Mesenchymal stem cell (in vitro differentiated cells and primary cell): ENCODE results near the gene NCOR2.

Experiments
- DNase-seq: peaks from one replicate; pipeline ENCODE4 v3.0.0-alpha.2; 2013
- H2AFZ ChIP-seq: one replicate; pipeline ENCODE4 v1.6.1; 2013; ENCODE audit warnings: low read depth, mild to moderate bottlenecking, control low read depth, inconsistent platforms, low read length, moderate library complexity
- H2AK5ac ChIP-seq: 2 replicates; pipeline ENCODE4 v1.6.1; 2013; ENCODE audit warnings: low read length, moderate library complexity, mild to moderate bottlenecking, inconsistent platforms; ENCODE audit not compliant: severe bottlenecking
- H2BK120ac ChIP-seq: one replicate; pipeline ENCODE4 v1.6.1; 2013; ENCODE audit warnings: low read depth, mild to moderate bottlenecking, inconsistent platforms, low read length, moderate library complexity
- H2BK12ac ChIP-seq, 2 experiments: one replicate each; pipeline ENCODE4 v1.6.1; 2013; ENCODE audit warnings: inconsistent platforms in 2 of 2, low read length in 2 of 2, mild to moderate bottlenecking in 2 of 2, moderate library complexity in 2 of 2, control low read depth in 1 of 2
- H2BK15ac ChIP-seq: one replicate; pipeline ENCODE4 v1.6.1; 2013; ENCODE audit warnings: mild to moderate bottlenecking, low read depth, inconsistent platforms; ENCODE audit not compliant: poor library complexity, severe bottlenecking
- H2BK5ac ChIP-seq: 2 replicates; pipeline ENCODE4 v1.6.1; 2013; ENCODE audit warnings: low read depth, mild to moderate bottlenecking, low read length, control low read depth, inconsistent platforms; ENCODE audit not compliant: poor library complexity, severe bottlenecking
- H3K14ac ChIP-seq, 2 experiments: one replicate each; pipeline ENCODE4 v1.6.1; 2013; ENCODE audit warnings: inconsistent platforms in 2 of 2, low read length in 2 of 2, control low read depth in 1 of 2, mild to moderate bottlenecking in 1 of 2, moderate library complexity in 1 of 2
- H3K18ac ChIP-seq, 2 experiments: one replicate each; pipeline ENCODE4 v1.6.1; 2013; ENCODE audit warnings: inconsistent platforms in 2 of 2, low read length in 2 of 2, control low read depth in 1 of 2, low read depth in 1 of 2, mild to moderate bottlenecking in 1 of 2
- H3K23ac ChIP-seq, 2 experiments: one replicate each; pipeline ENCODE4 v1.6.1; 2013; ENCODE audit warnings: inconsistent platforms in 2 of 2, low read length in 2 of 2, mild to moderate bottlenecking in 2 of 2, moderate library complexity in 2 of 2, control low read depth in 1 of 2
- H3K27ac ChIP-seq: 2 replicates; pipeline ENCODE4 v1.5.1; 2013; ENCODE audit warnings: mild to moderate bottlenecking, moderate library complexity, low read length, control low read depth, inconsistent platforms; ENCODE audit not compliant: poor library complexity, severe bottlenecking
- H3K27me3 ChIP-seq, 2 experiments: 2 replicates each; pipeline versions ENCODE4 v1.6.1 to v1.7.0; 2013; ENCODE audit warnings: low read length in 2 of 2, mild to moderate bottlenecking in 2 of 2, moderate library complexity in 2 of 2, control low read depth in 1 of 2, inconsistent platforms in 1 of 2; ENCODE audit not compliant: control insufficient read depth in 1 of 2, insufficient read depth in 1 of 2
- H3K36me3 ChIP-seq, 2 experiments: 2 replicates each; pipeline versions ENCODE4 v1.6.1 to v1.7.0; 2013; ENCODE audit warnings: low read length in 2 of 2, control low read depth in 1 of 2, inconsistent platforms in 1 of 2, low read depth in 1 of 2, mild to moderate bottlenecking in 1 of 2; ENCODE audit not compliant: insufficient read depth in 2 of 2, control insufficient read depth in 1 of 2
- H3K4ac ChIP-seq, 2 experiments: one replicate each; pipeline ENCODE4 v1.6.1; 2013; ENCODE audit warnings: inconsistent platforms in 2 of 2, low read length in 2 of 2, mild to moderate bottlenecking in 2 of 2, moderate library complexity in 2 of 2, control low read depth in 1 of 2, low read depth in 1 of 2
- H3K4me1 ChIP-seq: 2 replicates; pipeline ENCODE4 v1.6.1; 2013; ENCODE audit warnings: low read depth, low read length, control low read depth; ENCODE audit not compliant: control insufficient read depth, insufficient read depth
- H3K4me2 ChIP-seq: 2 replicates; pipeline ENCODE4 v1.6.1; 2013; ENCODE audit warnings: low read length, mild to moderate bottlenecking, inconsistent platforms; ENCODE audit not compliant: poor library complexity, severe bottlenecking
- H3K4me3 ChIP-seq, 2 experiments: 2 replicates each; pipeline versions ENCODE4 v1.5.1 to v1.7.0; 2013; ENCODE audit warnings: low read length in 2 of 2, mild to moderate bottlenecking in 2 of 2, control low read depth in 1 of 2, low read depth in 1 of 2; ENCODE audit not compliant: insufficient read depth in 1 of 2
- H3K79me1 ChIP-seq: replicated peaks from 2 replicates; pipeline ENCODE4 v1.6.1; 2013; ENCODE audit warnings: mild to moderate bottlenecking, control low read depth, low read length, inconsistent platforms; ENCODE audit not compliant: poor library complexity, severe bottlenecking
- H3K9ac ChIP-seq: 2 replicates; pipeline ENCODE4 v1.7.0; 2013; ENCODE audit warnings: mild to moderate bottlenecking, low read length, moderate library complexity
- H3K9me3 ChIP-seq: 2 replicates; pipeline ENCODE4 v1.7.0; 2013; ENCODE audit warnings: mild to moderate bottlenecking, low read length; ENCODE audit not compliant: control insufficient read depth
- H4K8ac ChIP-seq: one replicate; pipeline ENCODE4 v1.6.1; 2013; ENCODE audit warnings: inconsistent platforms, mild to moderate bottlenecking, low read length, moderate library complexity
- H4K91ac ChIP-seq: one replicate; pipeline ENCODE4 v1.6.1; 2013; ENCODE audit warnings: mild to moderate bottlenecking, low read length, inconsistent platforms
- WGBS: methylation state at CpG from one replicate; pipeline ENCODE4 v1.1.7; 2013; ENCODE audit warnings: mixed read lengths; 5-methylcytosine and 5-hydroxymethylcytosine counted together

Gene NCOR2

GRCh38 chr12:124542021-124542949, 25.1 kb downstream of the NCOR2 start:
- Histone ChIP-seq H3K9ac (peak overlapping the region; percentile 43), H2BK120ac (no peak overlapping the region), H3K4me1 (peaks cover 82% of the 10 kb centered on the region), H3K36me3 (peaks cover 1 to 27% of the 10 kb centered on the region in 2 experiments), H3K18ac (peak overlapping the region; percentile 68 to 75), H4K8ac (peak overlapping the region; percentile 39), H3K4me3 (no peak overlapping the region), H3K9me3 (no peaks in the 10 kb centered on the region), H2BK12ac (peak overlapping the region in 1 of 2 experiments; percentile 66), H2AK5ac (peak overlapping the region; percentile 76), H2BK5ac (peak overlapping the region; percentile 48), H3K23ac (no peak overlapping the region), H4K91ac (peak overlapping the region; percentile 60), H3K79me1 (no peaks in the 10 kb centered on the region), H3K14ac (peak overlapping the region in 1 of 2 experiments; percentile 49), H3K27ac (peak overlapping the region; percentile 93), H3K4ac (peak overlapping the region; percentile 21 to 74), H2BK15ac (peak overlapping the region; percentile 17), H2AFZ (no peak overlapping the region), H3K4me2 (no peak overlapping the region), H3K27me3 (no peaks in the 10 kb centered on the region)
- no peak for DNase-seq
- WGBS, result 91% methylated on average over 28 of the region's 28 CpGs

- Histone ChIP-seq H3K4me1 (peaks cover 84% of the 10 kb centered on the region), H2BK5ac (no peak overlapping the region), H3K27me3 (no peaks in the 10 kb centered on the region), H3K9me3 (no peaks in the 10 kb centered on the region), H3K14ac (no peak overlapping the region), H2BK12ac (no peak overlapping the region), H2BK120ac (no peak overlapping the region), H3K36me3 (peaks cover 0 to 29% of the 10 kb centered on the region in 2 experiments), H2AFZ (no peak overlapping the region), H3K18ac (no peak overlapping the region), H3K79me1 (no peaks in the 10 kb centered on the region), H3K4me2 (no peak overlapping the region), H4K8ac (no peak overlapping the region), H4K91ac (no peak overlapping the region), H3K27ac (no peak overlapping the region), H3K23ac (no peak overlapping the region), H3K9ac (no peak overlapping the region), H3K4ac (no peak overlapping the region), H3K4me3 (no peak overlapping the region), H2BK15ac (no peak overlapping the region), H2AK5ac (no peak overlapping the region)
- 86% methylated on average over 1 of the region's 1 CpG for WGBS
- no peak for DNase-seq
Observed at GRCh38 chr12:124541322-124541721, 26.1 kb downstream of the NCOR2 start.

- H3K36me3 ChIP-seq, result peaks cover 2 to 42% of the 10 kb centered on the region in 2 experiments
- peaks cover 1% of the 10 kb centered on the region for H3K79me1 ChIP-seq
- H2AK5ac ChIP-seq, result peak overlapping the region; percentile 59
- WGBS, result 87% methylated on average over 37 of the region's 37 CpGs
- peak overlapping the region; percentile 47 to 49 for H2BK12ac ChIP-seq
- no peaks in the 10 kb centered on the region for H3K9me3 ChIP-seq
- H3K27me3 ChIP-seq, result no peaks in the 10 kb centered on the region
- H3K4me2 ChIP-seq, result no peak overlapping the region
- no peak overlapping the region for H3K4me3 ChIP-seq
- peak overlapping the region; percentile 90 for H2BK15ac ChIP-seq
- no peak overlapping the region for H2AFZ ChIP-seq
- H3K27ac ChIP-seq, result no peak overlapping the region
- H2BK5ac ChIP-seq, result no peak overlapping the region
- H4K91ac ChIP-seq, result peak overlapping the region; percentile 95
- peak overlapping the region; percentile 69 to 78 for H3K18ac ChIP-seq
- DNase-seq, result no peak
- peak overlapping the region in 1 of 2 experiments; percentile 93 for H3K14ac ChIP-seq
- H2BK120ac ChIP-seq, result peak overlapping the region; percentile 62
- H3K9ac ChIP-seq, result no peak overlapping the region
- H3K4ac ChIP-seq, result peak overlapping the region; percentile 31 to 70
- H3K4me1 ChIP-seq, result peaks cover 81% of the 10 kb centered on the region
- peak overlapping the region; percentile 21 for H4K8ac ChIP-seq
- peak overlapping the region in 1 of 2 experiments; percentile 91 for H3K23ac ChIP-seq
Observed at GRCh38 chr12:124539084-124540041, 28.0 kb downstream of the NCOR2 start.
